ENCODE data around the gene TSPAN32.

TSPAN32 gene

GRCh38 chr11:2313051-2313951, 11.5 kb downstream of the TSPAN32 start:
- TF ChIP-seq CTCF (IDR thresholded peaks at IDR 0.05; ENCODE audit: insufficient read depth, low read depth, low read length, missing control alignments), result no peak
- no peak overlapping the region for H3K4me3 ChIP-seq (ENCODE audit: low read depth, low read length)
- no peak for DNase-seq (ENCODE audit: low read depth)

- no peak for TF ChIP-seq CTCF (IDR thresholded peaks at IDR 0.05; ENCODE audit: insufficient read depth, low read depth, low read length, missing control alignments)
- no peak overlapping the region for H3K4me3 ChIP-seq (ENCODE audit: low read depth, low read length)
- no peak for DNase-seq (ENCODE audit: low read depth)
These were observed 12.3 kb downstream of the TSPAN32 start for GRCh38 chr11:2314136-2314524.

- TF ChIP-seq CTCF (IDR thresholded peaks at IDR 0.05; ENCODE audit: insufficient read depth, low read depth, low read length, missing control alignments), result no peak
- no peak overlapping the region for H3K4me3 ChIP-seq (ENCODE audit: low read depth, low read length)
- DNase-seq (ENCODE audit: low read depth), result no peak
These were observed 12.9 kb downstream of the TSPAN32 start for GRCh38 chr11:2314525-2315394.

GRCh38 chr11:2315395-2316168, 13.8 kb downstream of the TSPAN32 start:
- DNase-seq (ENCODE audit: low read depth), result no peak
- H3K4me3 ChIP-seq (ENCODE audit: low read depth, low read length), result no peak overlapping the region
- TF ChIP-seq CTCF (IDR thresholded peaks at IDR 0.05; ENCODE audit: insufficient read depth, low read depth, low read length, missing control alignments), result no peak

DNA sequence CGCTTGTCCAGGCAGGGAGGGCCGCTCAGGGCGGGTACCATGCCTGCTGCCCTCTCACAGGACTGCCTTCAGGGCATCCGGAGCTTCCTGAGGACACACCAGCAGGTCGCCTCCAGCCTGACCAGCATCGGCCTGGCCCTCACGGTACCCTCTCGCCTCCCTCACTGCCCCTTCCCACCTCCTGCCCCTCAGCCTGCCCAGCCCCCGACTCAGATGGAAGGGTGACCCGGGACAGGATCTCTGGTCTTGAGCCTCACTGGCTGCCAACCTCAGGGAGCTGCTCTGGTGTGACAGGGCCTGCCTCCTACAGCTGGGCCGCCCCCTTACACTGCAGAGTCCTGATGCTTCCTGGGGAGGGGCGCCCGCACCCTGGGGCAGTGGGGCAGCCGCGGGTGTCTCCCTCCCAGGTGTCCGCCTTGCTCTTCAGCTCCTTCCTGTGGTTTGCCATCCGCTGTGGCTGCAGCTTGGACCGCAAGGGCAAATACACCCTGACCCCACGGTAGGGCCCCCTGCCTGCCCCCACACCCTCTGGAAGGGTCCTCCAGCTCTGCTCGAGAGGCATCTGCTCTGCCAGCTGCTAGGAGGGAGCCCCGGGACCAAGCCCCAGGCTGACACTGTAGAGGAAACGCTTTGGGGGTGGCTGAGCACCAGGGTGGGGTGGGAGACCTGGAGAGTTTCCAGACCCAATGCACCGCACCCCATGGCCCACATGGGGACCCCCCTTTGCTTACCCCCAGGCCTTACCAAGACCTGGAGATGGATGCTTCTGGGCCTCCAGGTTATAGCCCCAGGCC, 14.6 kb downstream of the TSPAN32 start:
- H3K4me3 ChIP-seq (ENCODE audit: low read depth, low read length), result no peak overlapping the region
- no peak for TF ChIP-seq CTCF (IDR thresholded peaks at IDR 0.05; ENCODE audit: insufficient read depth, low read depth, low read length, missing control alignments)
- no peak for DNase-seq (ENCODE audit: low read depth)

DNA sequence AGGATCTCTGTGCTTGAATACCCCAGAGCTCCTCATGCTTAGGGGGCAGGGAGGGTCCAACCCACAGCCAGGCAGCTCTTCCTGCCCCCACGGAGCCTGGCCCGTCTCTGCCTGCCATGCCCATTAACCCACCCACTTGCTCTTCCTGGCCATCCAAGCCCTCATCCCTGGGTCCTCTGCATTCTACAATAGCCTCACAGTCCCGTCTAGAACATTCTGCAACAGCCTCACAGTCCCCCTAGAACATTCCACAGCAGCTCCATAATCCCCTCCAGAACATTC, 15.1 kb downstream of the TSPAN32 start:
- no peak for DNase-seq (ENCODE audit: low read depth)
- no peak overlapping the region for H3K4me3 ChIP-seq (ENCODE audit: low read depth, low read length)

More for the DNA sequence above, 15.1 kb downstream of the TSPAN32 start:
- no peak for TF ChIP-seq CTCF (IDR thresholded peaks at IDR 0.05; ENCODE audit: insufficient read depth, low read depth, low read length, missing control alignments)

All from GM12865 (cell line).